Neural progenitor cell (in vitro differentiated cells): ENCODE results near the gene XIRP1. TPM values are rescaled to one million over a fixed set of nuclear protein-coding genes. Genes with fewer than 3 reads are reported as not detected.

Experiments
- DNase-seq: peaks from one replicate; pipeline ENCODE4 v3.0.0-alpha.2; 2016; ENCODE audit warnings: low spot score
- H2AFZ ChIP-seq: fragments of 200-600 bp; sonication (generic); replicated peaks from 2 replicates; pipeline ENCODE4 v1.6.1; 2016; ENCODE audit warnings: antibody characterized with exemption
- H3F3A ChIP-seq: fragments of 200-600 bp; sonication (generic); 2 replicates; pipeline ENCODE4 v1.6.1; 2016; ENCODE audit warnings: antibody characterized with exemption, low read depth
- H3K27ac ChIP-seq: fragments of 200-600 bp; sonication (generic); 2 replicates; pipeline ENCODE4 v1.5.1; 2016; ENCODE audit warnings: mild to moderate bottlenecking
- H3K27me3 ChIP-seq: fragments of 200-600 bp; sonication (generic); 2 replicates; pipeline ENCODE4 v1.6.1; 2016; ENCODE audit warnings: mild to moderate bottlenecking, moderate library complexity
- H3K36me3 ChIP-seq: fragments of 200-600 bp; sonication (generic); 2 replicates; pipeline ENCODE4 v1.5.1; 2016
- H3K4me1 ChIP-seq: fragments of 200-600 bp; sonication (generic); 2 replicates; pipeline ENCODE4 v1.6.1; 2016; ENCODE audit warnings: mixed run types
- H3K4me2 ChIP-seq: fragments of 200-600 bp; sonication (generic); 2 replicates; pipeline ENCODE4 v1.6.1; 2016
- H3K4me3 ChIP-seq: fragments of 200-600 bp; sonication (generic); 2 replicates; pipeline ENCODE4 v1.5.1; 2016
- H3K79me2 ChIP-seq: fragments of 200-600 bp; sonication (generic); 2 replicates; pipeline ENCODE4 v1.6.1; 2016; ENCODE audit warnings: low read depth
- H3K9ac ChIP-seq: fragments of 200-600 bp; sonication (generic); 2 replicates; pipeline ENCODE4 v1.6.1; 2016
- H3K9me3 ChIP-seq: fragments of 200-600 bp; sonication (generic); 2 replicates; pipeline ENCODE4 v1.5.1; 2016; ENCODE audit warnings: low read depth
- H4K20me1 ChIP-seq: fragments of 200-600 bp; sonication (generic); 2 replicates; pipeline ENCODE4 v1.6.1; 2016; ENCODE audit warnings: low read depth
- H3K27ac Mint-ChIP-seq: 3 replicates; pipeline ENCODE4 v1.8.0; 2021; ENCODE audit warnings: mixed read lengths
- H3K27me3 Mint-ChIP-seq: 2 replicates; pipeline ENCODE4 v1.8.0; 2022; ENCODE audit warnings: low read depth, mild to moderate bottlenecking, inconsistent platforms, moderate library complexity, mixed read lengths; ENCODE audit not compliant: insufficient read depth
- H3K36me3 Mint-ChIP-seq: 3 replicates; pipeline ENCODE4 v1.8.0; 2021; ENCODE audit warnings: mixed read lengths
- H3K4me1 Mint-ChIP-seq: 3 replicates; pipeline ENCODE4 v1.8.0; 2021; ENCODE audit warnings: mixed read lengths
- H3K4me3 Mint-ChIP-seq: 3 replicates; pipeline ENCODE4 v1.8.0; 2021; ENCODE audit warnings: mild to moderate bottlenecking, moderate library complexity, mixed read lengths
- H3K9me3 Mint-ChIP-seq: 3 replicates; pipeline ENCODE4 v1.8.0; 2020; ENCODE audit warnings: mixed read lengths
- CTCF ChIP-seq: fragments of 200-600 bp; sonication (generic); IDR thresholded peaks from 2 replicates; pipeline ENCODE4 v1.5.1; 2017; ENCODE audit warnings: antibody characterized with exemption, mild to moderate bottlenecking
- EZH2 ChIP-seq: fragments of 200-600 bp; sonication (generic); IDR thresholded peaks from 2 replicates; pipeline ENCODE4 v1.6.1; 2017; ENCODE audit warnings: antibody characterized with exemption, mild to moderate bottlenecking, moderate library complexity
- EZH2phosphoT487 ChIP-seq: fragments of 200-600 bp; sonication (generic); IDR thresholded peaks from 2 replicates; pipeline ENCODE4 v1.6.1; 2017; ENCODE audit warnings: antibody characterized with exemption
- total RNA-seq: library from RNA; depleted of rRNA; stranded (reverse); fragments of >200 nt; gene quantifications from 2 replicates; pipeline ENCODE4 v1.2.3, GENCODE V29; 2015; ENCODE audit warnings: low replicate concordance

XIRP1 gene
- total RNA-seq, 1 donor from 2014 or later: not detected

- no peak overlapping the region for H3K27ac ChIP-seq
- no peaks in the 10 kb centered on the region for H3K36me3 ChIP-seq
- DNase-seq: no peak
- no peaks in the 10 kb centered on the region for H3K9me3 ChIP-seq
- H3K27me3 ChIP-seq: no peaks in the 10 kb centered on the region
- Mint-ChIP-seq H3K27me3 (peaks cover 5% of the 10 kb centered on the region), H3K27ac (no peak overlapping the region), H3K4me3 (no peak overlapping the region), H3K4me1 (no peaks in the 10 kb centered on the region), H3K9me3 (peaks cover 8% of the 10 kb centered on the region), H3K36me3 (no peaks in the 10 kb centered on the region)
- TF ChIP-seq CTCF (no peak), EZH2 (no peak), EZH2phosphoT487 (no peak)
- H3K4me3 ChIP-seq: no peak overlapping the region
- no peak overlapping the region for H2AFZ ChIP-seq
- no peaks in the 10 kb centered on the region for H3F3A ChIP-seq
- H3K4me2 ChIP-seq: no peak overlapping the region
- H3K9ac ChIP-seq: no peak overlapping the region
- H3K4me1 ChIP-seq: no peaks in the 10 kb centered on the region
- H3K79me2 ChIP-seq: no peaks in the 10 kb centered on the region
- no peaks in the 10 kb centered on the region for H4K20me1 ChIP-seq
These were observed 42.3 kb upstream of the XIRP1 start for GRCh38 chr3:39234651-39235050.

- Histone ChIP-seq H3F3A (no peaks in the 10 kb centered on the region), H4K20me1 (no peaks in the 10 kb centered on the region), H2AFZ (peak overlapping the region; percentile 63), H3K4me2 (no peak overlapping the region), H3K4me1 (no peaks in the 10 kb centered on the region), H3K9me3 (no peaks in the 10 kb centered on the region), H3K4me3 (no peak overlapping the region), H3K27ac (no peak overlapping the region), H3K36me3 (no peaks in the 10 kb centered on the region), H3K9ac (no peak overlapping the region), H3K79me2 (no peaks in the 10 kb centered on the region), H3K27me3 (no peaks in the 10 kb centered on the region)
- H3K36me3 Mint-ChIP-seq: no peaks in the 10 kb centered on the region
- no peak overlapping the region for H3K27ac Mint-ChIP-seq
- no peak overlapping the region for H3K4me3 Mint-ChIP-seq
- H3K9me3 Mint-ChIP-seq: peaks cover 8% of the 10 kb centered on the region
- DNase-seq: no peak
- H3K27me3 Mint-ChIP-seq: peaks cover 5% of the 10 kb centered on the region
- no peak for TF ChIP-seq EZH2
- no peak for TF ChIP-seq CTCF
- TF ChIP-seq EZH2phosphoT487: no peak
- no peaks in the 10 kb centered on the region for H3K4me1 Mint-ChIP-seq
These were observed 40.5 kb upstream of the XIRP1 start for GRCh38 chr3:39232859-39233258.

GRCh38 chr3:39230453-39230852, 38.1 kb upstream of the XIRP1 start:
- H3K36me3 Mint-ChIP-seq: no peaks in the 10 kb centered on the region

More at GRCh38 chr3:39230453-39230852, 38.1 kb upstream of the XIRP1 start:
- Histone ChIP-seq H3K9ac (no peak overlapping the region), H3K27ac (no peak overlapping the region), H3K4me1 (no peaks in the 10 kb centered on the region), H3K4me2 (no peak overlapping the region), H3K36me3 (no peaks in the 10 kb centered on the region), H3F3A (no peaks in the 10 kb centered on the region), H4K20me1 (no peaks in the 10 kb centered on the region), H3K79me2 (no peaks in the 10 kb centered on the region), H3K27me3 (no peaks in the 10 kb centered on the region), H3K4me3 (no peak overlapping the region), H3K9me3 (no peaks in the 10 kb centered on the region), H2AFZ (no peak overlapping the region)
- no peak for TF ChIP-seq EZH2phosphoT487
- TF ChIP-seq CTCF: no peak
- TF ChIP-seq EZH2: no peak
- Mint-ChIP-seq H3K4me1 (no peaks in the 10 kb centered on the region), H3K9me3 (peaks cover 8% of the 10 kb centered on the region), H3K27ac (no peak overlapping the region), H3K27me3 (peaks cover 5% of the 10 kb centered on the region), H3K4me3 (no peak overlapping the region)
- no peak for DNase-seq
